Measurements from ENCODE around the gene JMY. TPM values are rescaled to one million over a fixed set of nuclear protein-coding genes. Genes with fewer than 3 reads are reported as not detected.

The JMY gene, protein sequence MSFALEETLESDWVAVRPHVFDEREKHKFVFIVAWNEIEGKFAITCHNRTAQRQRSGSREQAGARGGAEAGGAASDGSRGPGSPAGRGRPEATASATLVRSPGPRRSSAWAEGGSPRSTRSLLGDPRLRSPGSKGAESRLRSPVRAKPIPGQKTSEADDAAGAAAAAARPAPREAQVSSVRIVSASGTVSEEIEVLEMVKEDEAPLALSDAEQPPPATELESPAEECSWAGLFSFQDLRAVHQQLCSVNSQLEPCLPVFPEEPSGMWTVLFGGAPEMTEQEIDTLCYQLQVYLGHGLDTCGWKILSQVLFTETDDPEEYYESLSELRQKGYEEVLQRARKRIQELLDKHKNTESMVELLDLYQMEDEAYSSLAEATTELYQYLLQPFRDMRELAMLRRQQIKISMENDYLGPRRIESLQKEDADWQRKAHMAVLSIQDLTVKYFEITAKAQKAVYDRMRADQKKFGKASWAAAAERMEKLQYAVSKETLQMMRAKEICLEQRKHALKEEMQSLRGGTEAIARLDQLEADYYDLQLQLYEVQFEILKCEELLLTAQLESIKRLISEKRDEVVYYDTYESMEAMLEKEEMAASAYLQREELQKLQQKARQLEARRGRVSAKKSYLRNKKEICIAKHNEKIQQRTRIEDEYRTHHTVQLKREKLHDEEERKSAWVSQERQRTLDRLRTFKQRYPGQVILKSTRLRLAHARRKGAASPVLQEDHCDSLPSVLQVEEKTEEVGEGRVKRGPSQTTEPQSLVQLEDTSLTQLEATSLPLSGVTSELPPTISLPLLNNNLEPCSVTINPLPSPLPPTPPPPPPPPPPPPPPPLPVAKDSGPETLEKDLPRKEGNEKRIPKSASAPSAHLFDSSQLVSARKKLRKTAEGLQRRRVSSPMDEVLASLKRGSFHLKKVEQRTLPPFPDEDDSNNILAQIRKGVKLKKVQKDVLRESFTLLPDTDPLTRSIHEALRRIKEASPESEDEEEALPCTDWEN
- total RNA-seq (2022; extraction: Qiagen RNA extraction; ENCODE audit: low read depth): 1.6 to 4.1 TPM (median 3.3 TPM) in 5 replicates

DNA sequence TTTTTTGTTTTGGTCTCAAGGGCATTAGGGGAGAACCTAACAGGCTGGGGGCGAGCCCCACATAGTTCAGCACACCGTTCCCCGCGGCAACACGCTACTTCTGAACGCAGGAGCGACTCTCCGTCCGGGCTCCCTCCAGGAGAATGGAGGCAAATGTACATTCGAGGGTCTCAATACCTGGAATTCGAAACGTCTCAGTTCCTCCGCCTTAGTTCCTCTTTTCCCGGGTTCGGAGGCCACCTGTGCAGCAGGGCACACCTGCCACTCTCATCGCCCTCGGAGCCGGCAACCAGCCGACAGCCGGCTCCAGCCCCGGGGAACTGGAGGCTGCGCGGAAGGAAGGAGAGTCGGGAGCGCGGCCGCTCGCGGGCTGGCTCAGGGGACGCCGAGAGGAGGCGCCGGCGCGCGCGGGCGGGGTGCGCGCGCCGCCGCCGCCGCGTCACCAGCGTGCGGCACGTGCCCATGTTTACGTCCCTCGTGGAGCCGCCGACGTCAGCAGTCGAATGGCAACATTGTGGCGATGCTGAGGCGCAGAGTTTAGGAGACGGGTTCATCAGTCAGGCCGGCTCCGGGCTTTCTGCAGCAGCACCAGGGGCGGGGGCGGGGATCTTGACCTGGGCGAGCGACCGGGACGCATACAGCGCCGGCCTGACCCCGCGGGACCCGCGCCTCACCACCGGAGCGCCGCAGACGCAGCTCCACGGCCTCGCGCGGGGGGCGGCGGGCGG lies at the start of gene JMY:
Gene JMY (plus strand): TSS at position 498 of the 728 bp plus-strand sequence. CDS start 520 bp downstream, outside the sequence.

Other genes with a start within 250 kb of the JMY start
- gene DMGDH, start 166.5 kb upstream of the JMY start, total RNA-seq (2022; extraction: Qiagen RNA extraction; ENCODE audit: low read depth): not detected in 5 replicates
- gene BHMT2, start 166.4 kb upstream of the JMY start, total RNA-seq (2022; extraction: Qiagen RNA extraction; ENCODE audit: low read depth): not detected in 5 replicates
- not detected in 5 replicates for gene BHMT, start 124.3 kb upstream of the JMY start, total RNA-seq (2022; extraction: Qiagen RNA extraction; ENCODE audit: low read depth)

Measured in A549 treated with ZK216348 at 1 μM for 4 hours (cell line).